GM18909 (cell line): ENCODE measurements around the gene CD2BP2.

Experiments used
- ATAC-seq: cut with Tn5 transposase; IDR thresholded peaks from one replicate; pipeline ENCODE4 v1.9.1; 2021; ENCODE audit warnings: mild to moderate bottlenecking; ENCODE audit not compliant: unreplicated experiment, poor library complexity

Gene CD2BP2

GRCh38 chr16:30379158-30379783 is 24.2 kb upstream of the CD2BP2 start:
- no peak for ATAC-seq

GRCh38 chr16:30378236-30379157 is 23.4 kb upstream of the CD2BP2 start:
- peak; percentile 80 for ATAC-seq

- ATAC-seq = peak; percentile 45
These were observed 22.7 kb upstream of the CD2BP2 start for GRCh38 chr16:30377812-30378235.

- no peak for ATAC-seq
These were observed 22.1 kb upstream of the CD2BP2 start for GRCh38 chr16:30377050-30377811.

GRCh38 chr16:30376461-30376902 is 21.4 kb upstream of the CD2BP2 start:
- ATAC-seq = no peak

GRCh38 chr16:30375864-30376263 is 20.8 kb upstream of the CD2BP2 start:
- ATAC-seq = no peak

- ATAC-seq = no peak
These were observed 19.4 kb upstream of the CD2BP2 start, which contains the start of gene MYL11 for GRCh38 chr16:30374538-30374937. Gene MYL11 (plus strand): TSS chr16:30374802. CDS start chr16:30374858, 56 bp downstream.

- no peak for ATAC-seq
These were observed 17.6 kb upstream of the CD2BP2 start for GRCh38 chr16:30372725-30373124.

GRCh38 chr16:30372038-30372712 is 17.1 kb upstream of the CD2BP2 start:
- ATAC-seq = no peak

GRCh38 chr16:30371248-30371816 is 16.2 kb upstream of the CD2BP2 start:
- no peak for ATAC-seq

- peak; percentile 78 for ATAC-seq
These were observed 15.5 kb upstream of the CD2BP2 start, which contains the start of gene TBC1D10B for GRCh38 chr16:30370456-30371247. Gene TBC1D10B (minus strand): TSS chr16:30370494. CDS start chr16:30370183, 311 bp downstream.

- ATAC-seq = no peak
These were observed 14.9 kb upstream of the CD2BP2 start for GRCh38 chr16:30369938-30370455.

- ATAC-seq = no peak
These were observed 14.2 kb upstream of the CD2BP2 start for GRCh38 chr16:30369091-30369937.

- no peak for ATAC-seq
These were observed 13.6 kb upstream of the CD2BP2 start for GRCh38 chr16:30368792-30369090.

GRCh38 chr16:30368122-30368791 is 13.1 kb upstream of the CD2BP2 start:
- no peak for ATAC-seq

- ATAC-seq = no peak
These were observed 12.4 kb upstream of the CD2BP2 start for GRCh38 chr16:30367349-30368009.

GRCh38 chr16:30366511-30366910 is 11.4 kb upstream of the CD2BP2 start:
- ATAC-seq = no peak
